Dendritic cell treated with granulocyte-macrophage colony-stimulating factor and Interleukin-4, amounts not matched to agents 40 ng/mL and 50 ng/mL, for 4 days (primary cell): ENCODE results near the gene UBE2V1.

ENCODE experiments used
- H3K27ac Mint-ChIP-seq: one replicate; pipeline ENCODE4 v1.8.0; 2022; ENCODE audit warnings: mild to moderate bottlenecking, mixed read lengths
- H3K27me3 Mint-ChIP-seq: one replicate; pipeline ENCODE4 v1.8.0; 2022; ENCODE audit warnings: mild to moderate bottlenecking, mixed read lengths
- H3K36me3 Mint-ChIP-seq: one replicate; pipeline ENCODE4 v1.8.0; 2022; ENCODE audit warnings: low read depth, mixed read lengths
- H3K4me1 Mint-ChIP-seq: one replicate; pipeline ENCODE4 v1.8.0; 2022; ENCODE audit warnings: low read depth, mixed read lengths
- H3K4me3 Mint-ChIP-seq: one replicate; pipeline ENCODE4 v1.8.0; 2022; ENCODE audit warnings: mild to moderate bottlenecking, moderate library complexity, mixed read lengths
- H3K9me3 Mint-ChIP-seq: one replicate; pipeline ENCODE4 v1.8.0; 2022; ENCODE audit warnings: mixed read lengths
- intact Hi-C: fragments of 100-400 bp; cut with micrococcal nuclease; formaldehyde crosslinking; loops from one replicate; pipeline ENCODE4 v1.15.0; 2022

UBE2V1 gene

GRCh38 chr20:50038574-50038991 lies 74.4 kb downstream of the UBE2V1 start:
- peak overlapping the region; percentile 3 for H3K27ac Mint-ChIP-seq
- H3K27me3 Mint-ChIP-seq = peaks cover 11% of the 10 kb centered on the region
- H3K9me3 Mint-ChIP-seq = no peaks in the 10 kb centered on the region
- peaks cover 36% of the 10 kb centered on the region for H3K4me1 Mint-ChIP-seq
- H3K36me3 Mint-ChIP-seq = no peaks in the 10 kb centered on the region
- no peak overlapping the region for H3K4me3 Mint-ChIP-seq
- intact Hi-C loops = no loop called here

DNA sequence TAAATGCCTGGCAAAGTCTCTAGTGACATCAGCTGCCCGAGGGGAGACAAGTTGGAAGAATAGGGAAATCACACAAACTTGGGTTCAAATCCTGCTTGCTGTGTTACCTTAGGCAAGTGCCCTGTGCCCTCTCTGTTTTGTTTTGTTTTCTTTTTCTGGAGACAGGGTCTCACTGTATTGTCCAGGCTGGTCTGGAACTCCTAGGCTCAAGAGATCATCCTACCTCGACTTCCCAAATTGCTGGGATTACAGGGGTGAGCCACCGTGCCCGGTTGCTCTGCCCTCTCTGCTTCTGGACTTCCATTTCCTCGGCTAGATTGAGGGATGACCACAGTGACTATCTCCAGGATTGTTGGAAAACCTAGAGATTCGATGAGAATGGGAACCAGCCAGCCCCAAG lies 74.8 kb downstream of the UBE2V1 start:
- H3K4me1 Mint-ChIP-seq = peaks cover 37% of the 10 kb centered on the region
- H3K4me3 Mint-ChIP-seq = no peak overlapping the region

DNA sequence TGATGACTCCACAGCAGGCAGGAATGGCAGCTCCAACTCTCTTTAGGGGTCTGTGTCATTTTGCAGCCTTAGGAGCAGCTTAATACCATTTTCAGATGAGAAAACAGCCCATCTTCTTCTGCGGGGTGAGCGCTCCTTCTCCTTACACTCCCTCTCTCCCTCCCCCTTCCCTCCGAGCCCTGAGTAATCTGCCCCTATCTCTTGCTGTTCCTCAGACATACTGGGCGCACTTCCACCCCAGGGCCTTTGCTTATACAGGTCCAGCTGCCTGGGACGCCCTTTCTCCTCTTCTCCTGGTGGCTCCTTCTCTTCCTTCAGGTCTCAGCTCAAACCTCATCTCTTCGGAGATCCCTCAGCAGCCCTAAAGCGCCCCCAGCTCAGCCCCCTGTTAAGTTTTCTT lies 75.4 kb downstream of the UBE2V1 start:
- no peaks in the 10 kb centered on the region for H3K9me3 Mint-ChIP-seq
- H3K4me3 Mint-ChIP-seq = no peak overlapping the region
- H3K4me1 Mint-ChIP-seq = peaks cover 32% of the 10 kb centered on the region
- H3K27ac Mint-ChIP-seq = peak overlapping the region; percentile 3
- intact Hi-C loops = no loop called here
- peaks cover 11% of the 10 kb centered on the region for H3K27me3 Mint-ChIP-seq
- H3K36me3 Mint-ChIP-seq = no peaks in the 10 kb centered on the region

More for the DNA sequence above, 74.8 kb downstream of the UBE2V1 start:
- H3K36me3 Mint-ChIP-seq = no peaks in the 10 kb centered on the region
- peak overlapping the region; percentile 3 for H3K27ac Mint-ChIP-seq
- intact Hi-C loops = no loop called here
- no peaks in the 10 kb centered on the region for H3K9me3 Mint-ChIP-seq
- H3K27me3 Mint-ChIP-seq = peaks cover 11% of the 10 kb centered on the region

GRCh38 chr20:50037123-50037522 lies 75.8 kb downstream of the UBE2V1 start:
- no peaks in the 10 kb centered on the region for H3K36me3 Mint-ChIP-seq
- peaks cover 33% of the 10 kb centered on the region for H3K4me1 Mint-ChIP-seq
- H3K9me3 Mint-ChIP-seq = no peaks in the 10 kb centered on the region
- peaks cover 11% of the 10 kb centered on the region for H3K27me3 Mint-ChIP-seq
- intact Hi-C loops = no loop called here
- no peak overlapping the region for H3K4me3 Mint-ChIP-seq
- no peak overlapping the region for H3K27ac Mint-ChIP-seq

- Mint-ChIP-seq H3K27ac (no peak overlapping the region), H3K9me3 (no peaks in the 10 kb centered on the region), H3K4me1 (peaks cover 37% of the 10 kb centered on the region), H3K27me3 (peaks cover 11% of the 10 kb centered on the region), H3K4me3 (no peak overlapping the region), H3K36me3 (no peaks in the 10 kb centered on the region)
- intact Hi-C loops = no loop called here
Measured at GRCh38 chr20:50036703-50037102, 76.2 kb downstream of the UBE2V1 start.

DNA sequence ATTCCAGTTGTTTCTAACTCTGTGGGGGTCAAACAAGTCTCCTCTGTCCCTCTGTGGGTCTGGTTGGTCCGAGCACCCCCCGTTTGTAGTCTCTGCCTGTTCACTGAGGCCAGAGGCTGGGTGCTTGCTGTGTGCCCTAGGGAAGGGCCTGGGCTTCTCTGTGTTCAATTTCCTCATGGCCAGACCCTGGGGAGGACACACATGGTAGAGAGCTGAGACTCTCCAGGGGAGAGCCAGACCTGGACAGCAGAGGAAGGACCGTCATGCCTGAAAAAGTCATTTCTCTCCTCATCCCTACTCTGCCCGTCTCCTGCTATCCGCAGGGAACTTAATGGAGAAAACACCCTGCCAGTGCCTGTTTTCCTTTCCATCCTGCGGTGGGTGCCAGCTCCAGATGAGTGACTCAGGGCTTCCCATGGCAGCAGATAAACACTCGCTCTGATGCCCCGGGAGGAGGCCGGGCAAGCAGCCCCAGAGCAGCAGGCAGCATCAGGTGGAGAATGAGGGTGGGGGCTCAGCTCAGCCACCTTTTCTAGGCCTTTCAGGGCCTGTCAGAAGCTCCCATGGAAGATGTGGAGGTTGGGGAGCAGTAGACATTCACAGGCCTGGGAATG lies 78.3 kb downstream of the UBE2V1 start:
- intact Hi-C loops = no loop called here
- H3K27ac Mint-ChIP-seq = peak overlapping the region; percentile 62
- no peaks in the 10 kb centered on the region for H3K9me3 Mint-ChIP-seq
- H3K36me3 Mint-ChIP-seq = no peaks in the 10 kb centered on the region
- no peak overlapping the region for H3K4me3 Mint-ChIP-seq
- H3K4me1 Mint-ChIP-seq = peaks cover 47% of the 10 kb centered on the region
- H3K27me3 Mint-ChIP-seq = peaks cover 15% of the 10 kb centered on the region

GRCh38 chr20:50032955-50033666 lies 79.8 kb downstream of the UBE2V1 start:
- Mint-ChIP-seq H3K36me3 (no peaks in the 10 kb centered on the region), H3K4me3 (no peak overlapping the region), H3K4me1 (peaks cover 53% of the 10 kb centered on the region), H3K27ac (no peak overlapping the region), H3K27me3 (peaks cover 9% of the 10 kb centered on the region), H3K9me3 (no peaks in the 10 kb centered on the region)
- intact Hi-C loops = no loop called here
